Retinal pigment epithelial cell (primary cell): ENCODE results near the gene FMNL2.
A peak's percentile ranks its signal among the peaks of the same experiment; 100 is the strongest.

ENCODE experiments used
- DNase-seq: peaks from one replicate; pipeline ENCODE4 v3.0.0-alpha.2; 2010; ENCODE audit warnings: low read depth
- H3K4me3 ChIP-seq: 2 replicates; pipeline ENCODE4 v1.5.1; 2011; ENCODE audit warnings: mild to moderate bottlenecking, low read length, control low read depth, moderate library complexity
- CTCF ChIP-seq: conservative IDR thresholded peaks from 2 replicates; pipeline ENCODE4 v1.5.1; 2011; ENCODE audit warnings: low read depth, low read length, control low read depth, inconsistent platforms

Gene FMNL2

GRCh38 chr2:152460567-152460966, 125.6 kb downstream of the FMNL2 start:
- DNase-seq: no peak
- no peak for TF ChIP-seq CTCF

GRCh38 chr2:152462120-152462519, 127.1 kb downstream of the FMNL2 start:
- no peak for DNase-seq
- no peak overlapping the region for H3K4me3 ChIP-seq
- TF ChIP-seq CTCF: no peak

More at GRCh38 chr2:152460567-152460966, 125.6 kb downstream of the FMNL2 start:
- no peak overlapping the region for H3K4me3 ChIP-seq

DNA sequence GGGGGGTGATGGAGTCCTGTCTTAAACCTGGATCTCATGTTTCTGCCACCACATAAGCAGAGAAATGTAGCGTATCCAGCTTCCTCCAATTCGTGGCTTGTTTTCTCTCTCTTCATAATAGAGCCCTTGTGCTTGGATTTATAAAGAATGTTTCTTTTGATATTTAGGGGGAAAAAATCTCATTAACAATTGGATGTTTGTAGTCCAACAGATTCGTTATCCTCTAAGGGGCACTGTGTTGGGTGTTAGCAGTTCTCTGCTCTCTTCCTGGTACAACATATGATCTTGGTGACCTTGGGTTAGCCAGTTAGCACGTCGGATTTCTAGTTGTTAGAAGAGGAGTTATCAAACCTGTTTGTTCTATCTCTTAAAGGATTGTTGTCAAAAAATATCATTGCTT, 127.8 kb downstream of the FMNL2 start:
- no peak for DNase-seq
- no peak overlapping the region for H3K4me3 ChIP-seq
- TF ChIP-seq CTCF: no peak

DNA sequence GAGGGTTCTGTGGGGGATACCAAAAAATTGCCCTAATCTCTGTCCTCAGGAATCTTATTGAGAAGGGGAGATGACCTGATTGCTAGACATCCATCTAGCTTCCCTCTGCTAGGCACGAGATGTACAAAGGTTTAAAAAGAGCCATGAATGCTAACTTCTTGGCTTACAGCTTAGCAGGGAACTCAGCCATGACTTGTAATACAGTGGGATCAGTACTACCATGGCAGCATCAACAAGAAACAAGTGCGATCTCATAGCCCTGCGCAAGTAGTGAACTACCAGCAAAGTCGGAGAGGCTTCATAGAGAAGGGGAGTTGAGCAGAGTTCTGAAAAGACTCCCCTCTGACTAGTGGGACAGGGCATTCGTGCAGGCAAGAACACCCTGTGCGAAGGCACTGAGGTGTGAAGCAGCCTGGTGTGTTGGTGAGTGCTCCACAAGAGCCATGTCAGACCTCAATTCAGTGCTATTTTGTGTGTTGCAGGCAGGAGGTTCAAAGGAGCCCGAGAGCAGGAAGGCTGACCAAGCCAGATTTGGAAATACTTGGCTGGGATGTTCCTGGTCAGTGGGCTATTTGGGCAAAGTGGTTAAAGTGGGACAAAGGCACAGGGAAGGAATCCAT, 130.0 kb downstream of the FMNL2 start:
- no peak for TF ChIP-seq CTCF
- no peak overlapping the region for H3K4me3 ChIP-seq
- peak; percentile 59 for DNase-seq

- DNase-seq: no peak
- H3K4me3 ChIP-seq: no peak overlapping the region
- no peak for TF ChIP-seq CTCF
Measured at GRCh38 chr2:152465541-152465940, 130.6 kb downstream of the FMNL2 start.

GRCh38 chr2:152466041-152466440, 131.1 kb downstream of the FMNL2 start:
- no peak for DNase-seq
- TF ChIP-seq CTCF: no peak
- H3K4me3 ChIP-seq: no peak overlapping the region

- H3K4me3 ChIP-seq: no peak overlapping the region
- no peak for DNase-seq
- TF ChIP-seq CTCF: no peak
Measured at GRCh38 chr2:152466980-152467676, 132.2 kb downstream of the FMNL2 start.
